HEK293 (cell line): ENCODE measurements around the gene OPA3.

ENCODE experiments used
- CTCF ChIA-PET: fragments of 350-600 bp; formaldehyde crosslinking; extraction: SDS; loops from one replicate; lab custom pipeline; 2021; ENCODE audit warnings: antibody characterized with exemption; lab: Yijun Ruan, JAX
- POLR2A ChIA-PET: fragments of 300-600 bp; formaldehyde crosslinking; extraction: SDS; loops from one replicate; lab custom pipeline; 2020; ENCODE audit warnings: antibody characterized with exemption, inconsistent platforms; lab: Yijun Ruan, JAX
- H3K27ac ChIP-seq: fragments of 200-500 bp; sonication (Bioruptor generic); 2 replicates; pipeline ENCODE4 v1.5.1; 2014; ENCODE audit warnings: low read depth, low read length, control low read depth, inconsistent platforms; ENCODE audit errors: extremely low read depth
- H3K36me3 ChIP-seq, 2 experiments: fragments of 200-500 bp in 1 of 2; sonication (Bioruptor generic) in 1 of 2; 1 replicate in 1 of 2; 2 replicates in 1 of 2; pipeline ENCODE4 v1.5.1; 2014 to 2017; ENCODE audit warnings: inconsistent platforms in 2 of 2, low read length in 2 of 2; ENCODE audit not compliant: control insufficient read depth in 2 of 2, insufficient read depth in 1 of 2
- H3K4me1 ChIP-seq: fragments of 200-500 bp; sonication (Bioruptor generic); 2 replicates; pipeline ENCODE4 v1.5.1; 2014; ENCODE audit warnings: mild to moderate bottlenecking, low read length, inconsistent platforms; ENCODE audit not compliant: control insufficient read depth, insufficient read depth
- H3K4me3 ChIP-seq: 2 replicates; pipeline ENCODE4 v1.5.1; 2011; ENCODE audit warnings: low read depth, mild to moderate bottlenecking, control low read depth, low read length, moderate library complexity
- H3K9me3 ChIP-seq: fragments of 200-500 bp; sonication (Bioruptor generic); 2 replicates; pipeline ENCODE4 v1.5.1; 2014; ENCODE audit warnings: low read depth, low read length, inconsistent platforms; ENCODE audit not compliant: control insufficient read depth, insufficient read depth
- AEBP2 ChIP-seq: fragments of 450-650 bp; formaldehyde crosslinking; IDR thresholded peaks from 2 replicates; pipeline ENCODE4 v1.5.1; 2016; ENCODE audit warnings: missing biosample characterization, missing genetic modification characterization, borderline replicate concordance
- HOXA7 ChIP-seq: sonication (generic); formaldehyde crosslinking; IDR thresholded peaks from 2 replicates; pipeline ENCODE4 v1.8.1; 2022; ENCODE audit warnings: missing genetic modification reagents, borderline replicate concordance
- INSM2 ChIP-seq: fragments of 450-650 bp; formaldehyde crosslinking; IDR thresholded peaks from 2 replicates; pipeline ENCODE4 v1.5.1; 2016; ENCODE audit warnings: missing biosample characterization, missing genetic modification characterization
- MZF1 ChIP-seq: fragments of 450-650 bp; formaldehyde crosslinking; IDR thresholded peaks from 2 replicates; pipeline ENCODE4 v1.5.1; 2017; ENCODE audit warnings: missing biosample characterization, missing genetic modification characterization, borderline replicate concordance
- OSR2 ChIP-seq: fragments of 450-650 bp; formaldehyde crosslinking; IDR thresholded peaks from 2 replicates; pipeline ENCODE4 v1.5.1; 2016; ENCODE audit warnings: missing biosample characterization, missing genetic modification characterization
- ZBTB44 ChIP-seq: fragments of 450-650 bp; IDR thresholded peaks from 2 replicates; pipeline ENCODE4 v1.5.1; 2018; ENCODE audit warnings: missing biosample characterization, mild to moderate bottlenecking, missing genetic modification characterization
- ZBTB6 ChIP-seq: fragments of 450-650 bp; formaldehyde crosslinking; IDR thresholded peaks from 2 replicates; pipeline ENCODE4 v1.5.1; 2017; ENCODE audit warnings: missing biosample characterization, missing genetic modification characterization
- ZFHX2 ChIP-seq: fragments of 450-650 bp; formaldehyde crosslinking; conservative IDR thresholded peaks from 2 replicates; pipeline ENCODE4 v1.5.1; 2016; ENCODE audit warnings: missing biosample characterization, missing genetic modification characterization
- ZFP3 ChIP-seq: fragments of 450-650 bp; formaldehyde crosslinking; IDR thresholded peaks from 2 replicates; pipeline ENCODE4 v1.5.1; 2016; ENCODE audit warnings: low read depth, missing biosample characterization, missing genetic modification characterization
- ZNF138 ChIP-seq: fragments of 450-650 bp; formaldehyde crosslinking; IDR thresholded peaks from 2 replicates; pipeline ENCODE4 v1.5.1; 2016; ENCODE audit warnings: missing biosample characterization, missing genetic modification characterization, borderline replicate concordance
- ZNF16 ChIP-seq: fragments of 450-650 bp; formaldehyde crosslinking; IDR thresholded peaks from 2 replicates; pipeline ENCODE4 v1.5.1; 2016; ENCODE audit warnings: low read depth, missing biosample characterization, missing genetic modification characterization
- ZNF18 ChIP-seq: fragments of 450-650 bp; formaldehyde crosslinking; IDR thresholded peaks from 2 replicates; pipeline ENCODE4 v1.5.1; 2016; ENCODE audit warnings: missing biosample characterization, missing genetic modification characterization
- ZNF23 ChIP-seq: fragments of 450-650 bp; formaldehyde crosslinking; IDR thresholded peaks from 2 replicates; pipeline ENCODE4 v1.5.1; 2016; ENCODE audit warnings: missing biosample characterization, missing genetic modification characterization, borderline replicate concordance
- ZNF350 ChIP-seq: fragments of 450-650 bp; formaldehyde crosslinking; IDR thresholded peaks from 2 replicates; pipeline ENCODE4 v1.5.0; 2017; ENCODE audit warnings: missing biosample characterization, mild to moderate bottlenecking, missing genetic modification characterization
- ZNF362 ChIP-seq: fragments of 450-650 bp; formaldehyde crosslinking; IDR thresholded peaks from 2 replicates; pipeline ENCODE4 v1.5.1; 2016; ENCODE audit warnings: missing biosample characterization, missing genetic modification characterization
- ZNF488 ChIP-seq: fragments of 450-650 bp; formaldehyde crosslinking; IDR thresholded peaks from 2 replicates; pipeline ENCODE4 v1.5.1; 2016; ENCODE audit warnings: missing biosample characterization, missing genetic modification characterization
- ZNF621 ChIP-seq: fragments of 450-650 bp; formaldehyde crosslinking; IDR thresholded peaks from 2 replicates; pipeline ENCODE4 v1.5.1; 2017; ENCODE audit warnings: missing biosample characterization, missing genetic modification characterization
- ZNF629 ChIP-seq: fragments of 450-650 bp; formaldehyde crosslinking; IDR thresholded peaks from 2 replicates; pipeline ENCODE4 v1.5.1; 2017; ENCODE audit warnings: missing biosample characterization, missing genetic modification characterization
- ZNF692 ChIP-seq: fragments of 450-650 bp; formaldehyde crosslinking; IDR thresholded peaks from 2 replicates; pipeline ENCODE4 v1.5.1; 2016; ENCODE audit warnings: missing biosample characterization, missing genetic modification characterization
- ZNF701 ChIP-seq: fragments of 450-650 bp; formaldehyde crosslinking; IDR thresholded peaks from 2 replicates; pipeline ENCODE4 v1.5.1; 2016; ENCODE audit warnings: missing biosample characterization, missing genetic modification characterization
- ZNF843 ChIP-seq: fragments of 450-650 bp; formaldehyde crosslinking; IDR thresholded peaks from 2 replicates; pipeline ENCODE4 v1.5.1; 2016; ENCODE audit warnings: missing biosample characterization, missing genetic modification characterization
- ZXDB ChIP-seq: fragments of 450-650 bp; formaldehyde crosslinking; IDR thresholded peaks from 2 replicates; pipeline ENCODE4 v1.5.1; 2016; ENCODE audit warnings: missing biosample characterization, missing genetic modification characterization

OPA3 gene

GRCh38 chr19:45589768-45590167, 5.2 kb upstream of the OPA3 start:
- Histone ChIP-seq H3K4me1 (peaks cover 4% of the 10 kb centered on the region), H3K4me3 (no peak overlapping the region), H3K27ac (no peak overlapping the region), H3K36me3 (no peaks in the 10 kb centered on the region), H3K9me3 (no peaks in the 10 kb centered on the region)
- ChIA-PET CTCF (interaction anchor here (1.2 to 2.6 kb wide), 2 partner anchors 53 kb away, joined by 9 to 36 read pairs; no protein-coding TSS in a partner anchor), POLR2A (no interaction called here)
- no peak for TF ChIP-seq ZBTB44 (tag by site-specific recombination)
- TF ChIP-seq AEBP2, result no peak
- no peak for TF ChIP-seq ZNF350 (tag by site-specific recombination)
- no peak for TF ChIP-seq ZNF843 (tag by site-specific recombination)

GRCh38 chr19:45587873-45588272, 3.3 kb upstream of the OPA3 start:
- POLR2A ChIA-PET, result no interaction called here
- TF ChIP-seq INSM2 (tag by site-specific recombination) (no peak), OSR2 (tag by site-specific recombination) (no peak), MZF1 (tag by site-specific recombination) (no peak), ZNF16 (tag by site-specific recombination) (no peak), ZNF701 (tag by site-specific recombination) (no peak), ZNF23 (tag by site-specific recombination) (no peak), HOXA7 (CRISPR knock-in tag) (no peak), ZNF629 (tag by site-specific recombination) (no peak), ZNF488 (tag by site-specific recombination) (no peak), ZNF18 (tag by site-specific recombination) (no peak), ZFP3 (tag by site-specific recombination) (no peak), ZNF138 (no peak), ZFHX2 (tag by site-specific recombination) (no peak), ZNF692 (tag by site-specific recombination) (no peak), ZBTB6 (tag by site-specific recombination) (no peak), ZNF621 (tag by site-specific recombination) (no peak), ZNF362 (no peak), ZXDB (no peak)
- CTCF ChIA-PET, result interaction anchor here (1.1 kb wide), 1 partner anchor 29 kb away, joined by 3 read pairs; no protein-coding TSS in a partner anchor
- Histone ChIP-seq H3K27ac (no peak overlapping the region), H3K4me1 (peaks cover 4% of the 10 kb centered on the region), H3K36me3 (no peaks in the 10 kb centered on the region), H3K4me3 (no peak overlapping the region), H3K9me3 (no peaks in the 10 kb centered on the region)
